Mononuclear cell (primary cell): ENCODE measurements around the gene BMP10. TPM values are rescaled to one million over a fixed set of nuclear protein-coding genes. Genes with fewer than 3 reads are reported as not detected.
"Not testable (repeated sequence)": the region's sequence is repeated elsewhere in the genome, so short reads cannot be mapped to it uniquely, and the experiment has no call there.

Experiments
- H3K27me3 ChIP-seq: 2 replicates; pipeline ENCODE4 v1.6.0; 2011; ENCODE audit warnings: low read length, control low read depth; ENCODE audit not compliant: insufficient read depth
- H3K4me1 ChIP-seq: 2 replicates; pipeline ENCODE4 v1.5.1; 2011; ENCODE audit warnings: mild to moderate bottlenecking, low read length, control low read depth; ENCODE audit not compliant: insufficient read depth
- H3K4me3 ChIP-seq: 2 replicates; pipeline ENCODE4 v1.5.1; 2011; ENCODE audit warnings: mild to moderate bottlenecking, low read length, moderate library complexity
- H3K9me3 ChIP-seq: 2 replicates; pipeline ENCODE4 v1.5.1; 2011; ENCODE audit warnings: low read depth, mild to moderate bottlenecking, control low read depth, low read length
- total RNA-seq: library from RNA; depleted of rRNA; stranded (reverse); fragments of >200 nt; gene quantifications from one replicate; pipeline ENCODE4 v1.2.3, GENCODE V29; 2012

Gene BMP10
- total RNA-seq, 1 donor, result not detected

DNA sequence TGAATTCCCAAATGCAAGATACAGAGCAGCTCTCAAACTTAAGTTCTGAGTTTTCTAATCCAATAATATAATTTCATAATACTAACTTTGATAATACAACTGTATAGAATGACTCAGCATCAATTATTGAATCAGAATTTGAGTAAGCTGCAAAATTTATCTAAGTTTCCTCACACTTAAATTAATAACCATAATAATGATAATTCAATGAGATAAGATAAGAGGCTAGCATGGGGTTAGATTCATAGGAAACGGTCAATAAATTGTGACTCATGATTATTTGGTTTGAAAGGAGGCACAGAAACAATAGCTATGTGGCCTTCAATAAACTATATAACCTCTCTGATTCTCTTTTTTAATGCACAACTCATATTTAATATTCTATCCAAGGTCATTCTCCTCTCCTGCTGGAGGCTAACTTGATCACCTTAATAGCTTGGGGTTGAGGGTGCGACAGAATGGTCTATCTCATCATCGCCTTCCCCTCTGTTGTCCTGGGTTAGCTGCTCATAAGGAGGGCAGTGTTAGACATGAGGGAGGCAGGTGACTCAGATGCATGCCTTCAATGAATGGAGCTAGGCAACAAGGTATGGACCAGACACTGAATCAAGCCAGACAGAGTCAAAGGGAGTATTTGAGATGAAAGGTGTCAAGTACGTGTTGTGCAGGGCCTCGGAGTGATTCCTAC is 36.2 kb upstream of the BMP10 start:
- H3K4me3 ChIP-seq, result no peak overlapping the region
- no peaks in the 10 kb centered on the region for H3K9me3 ChIP-seq
- H3K4me1 ChIP-seq, result peaks cover 33% of the 10 kb centered on the region

DNA sequence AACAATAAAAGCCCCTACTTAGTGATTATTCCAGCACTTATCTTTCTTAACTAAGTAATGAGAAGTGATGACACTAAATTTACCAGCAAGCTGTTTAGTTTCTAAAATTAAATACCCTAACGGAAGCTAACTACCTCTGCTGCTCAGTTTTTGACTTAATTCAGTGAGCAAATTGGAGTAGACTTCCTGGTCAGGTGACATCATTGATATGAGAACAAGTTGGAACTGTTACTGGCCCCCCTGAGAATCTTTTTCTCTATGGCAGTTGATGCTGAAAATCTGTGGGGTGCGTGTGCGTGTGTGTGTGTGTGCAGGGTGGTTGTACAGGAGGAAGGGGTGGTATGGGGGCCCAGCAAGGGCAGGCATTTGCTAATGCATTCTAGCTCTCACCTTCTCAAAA is 35.5 kb upstream of the BMP10 start:
- H3K9me3 ChIP-seq, result no peaks in the 10 kb centered on the region
- no peaks in the 10 kb centered on the region for H3K27me3 ChIP-seq
- no peak overlapping the region for H3K4me3 ChIP-seq
- peaks cover 26% of the 10 kb centered on the region for H3K4me1 ChIP-seq

More for the DNA sequence above, 36.2 kb upstream of the BMP10 start:
- no peaks in the 10 kb centered on the region for H3K27me3 ChIP-seq

DNA sequence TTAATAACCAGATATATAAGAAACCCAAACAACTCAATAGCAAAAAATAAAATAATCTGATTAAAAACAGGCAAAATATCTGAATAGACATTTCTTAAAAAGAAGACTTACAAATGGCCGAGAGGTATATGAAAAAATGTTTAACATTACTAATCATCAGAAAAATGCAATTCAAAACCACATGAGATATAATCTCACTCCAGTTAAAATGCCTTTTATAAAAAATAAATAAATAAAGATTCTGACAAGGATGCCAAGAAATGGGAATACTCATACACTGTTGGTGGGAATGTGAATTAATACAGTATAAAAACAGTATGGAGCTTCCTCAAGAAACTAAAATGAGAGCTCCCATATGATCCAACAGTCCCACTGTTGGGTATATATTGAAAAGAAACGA is 33.9 kb upstream of the BMP10 start:
- H3K4me3 ChIP-seq, result no peak overlapping the region

DNA sequence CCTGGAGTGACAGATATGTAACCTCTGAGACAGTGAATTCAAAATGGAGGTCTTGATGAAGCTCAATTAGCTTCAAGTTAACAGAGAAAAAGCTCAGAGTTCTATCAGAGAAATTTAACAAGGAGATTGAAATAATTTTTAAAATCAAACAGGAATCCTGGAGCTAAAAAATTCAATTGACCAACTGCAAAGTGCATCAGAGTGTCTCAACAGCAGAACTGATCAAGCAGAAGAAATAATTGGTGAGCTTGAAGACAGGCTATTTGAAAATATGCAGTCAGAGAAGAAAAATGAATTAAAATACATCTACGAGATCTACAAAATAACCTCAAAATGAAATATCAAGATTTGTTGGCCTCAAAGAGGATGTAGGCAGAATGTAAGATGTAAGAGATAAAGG is 30.4 kb upstream of the BMP10 start:
- no peak overlapping the region for H3K4me3 ChIP-seq
- no peaks in the 10 kb centered on the region for H3K4me1 ChIP-seq
- no peaks in the 10 kb centered on the region for H3K27me3 ChIP-seq
- no peaks in the 10 kb centered on the region for H3K9me3 ChIP-seq

More for the DNA sequence above, 33.9 kb upstream of the BMP10 start:
- H3K9me3 ChIP-seq, result no peaks in the 10 kb centered on the region
- H3K27me3 ChIP-seq, result no peaks in the 10 kb centered on the region
- H3K4me1 ChIP-seq, result peaks cover 25% of the 10 kb centered on the region

DNA sequence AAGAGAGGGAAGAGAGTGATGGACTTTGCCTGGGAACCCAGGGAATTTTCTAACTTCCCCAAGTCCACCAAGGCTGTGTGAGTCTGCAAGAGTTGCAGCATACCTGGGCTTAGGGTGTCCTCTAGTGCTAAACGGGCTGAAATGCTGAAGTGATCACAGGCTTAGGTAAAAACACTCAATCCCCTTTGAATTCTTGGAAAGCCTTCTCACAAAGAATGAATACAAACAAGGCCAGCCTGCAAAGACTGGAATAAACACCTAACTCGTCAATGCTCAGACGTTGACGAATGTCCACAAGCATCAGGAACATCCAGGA is 30.0 kb upstream of the BMP10 start:
- Histone ChIP-seq H3K9me3 (no peaks in the 10 kb centered on the region), H3K4me1 (no peaks in the 10 kb centered on the region), H3K4me3 (no peak overlapping the region), H3K27me3 (no peaks in the 10 kb centered on the region)

DNA sequence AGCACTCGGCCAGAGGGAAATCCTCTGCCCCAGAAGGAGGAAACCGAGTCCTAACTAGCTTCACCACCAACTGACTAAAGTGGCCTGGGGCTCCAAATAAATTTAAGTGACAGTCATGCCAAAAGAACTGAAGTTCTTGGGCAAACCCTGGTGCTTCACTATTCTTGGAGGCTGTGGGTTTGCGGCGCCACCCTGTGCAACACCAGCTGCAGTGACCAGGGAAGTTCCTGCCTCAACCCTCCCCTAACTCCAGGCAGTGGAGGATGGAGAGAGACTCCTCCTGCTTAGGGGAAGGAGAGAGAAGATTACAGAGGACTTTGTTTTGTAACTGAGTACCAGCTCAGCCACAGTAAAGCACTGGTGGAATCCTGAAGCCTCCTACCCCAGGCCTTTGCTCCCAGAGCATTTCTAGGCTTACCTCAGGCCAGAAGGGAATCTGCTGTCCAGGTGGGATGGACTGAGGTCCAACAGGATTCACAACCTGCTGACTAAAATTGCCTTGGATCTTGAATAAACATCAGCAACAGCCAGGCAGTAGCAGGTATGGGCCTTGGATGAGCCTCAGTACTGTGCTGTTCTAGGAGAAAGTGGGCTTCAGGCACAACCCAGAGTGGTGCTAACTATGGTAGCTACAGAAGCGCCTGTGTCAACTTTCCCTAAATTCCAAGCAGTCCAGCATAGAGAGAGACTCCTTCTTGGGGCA is 29.4 kb upstream of the BMP10 start:
- Histone ChIP-seq H3K27me3 (no peaks in the 10 kb centered on the region), H3K4me3 (no peak overlapping the region), H3K4me1 (no peaks in the 10 kb centered on the region)

DNA sequence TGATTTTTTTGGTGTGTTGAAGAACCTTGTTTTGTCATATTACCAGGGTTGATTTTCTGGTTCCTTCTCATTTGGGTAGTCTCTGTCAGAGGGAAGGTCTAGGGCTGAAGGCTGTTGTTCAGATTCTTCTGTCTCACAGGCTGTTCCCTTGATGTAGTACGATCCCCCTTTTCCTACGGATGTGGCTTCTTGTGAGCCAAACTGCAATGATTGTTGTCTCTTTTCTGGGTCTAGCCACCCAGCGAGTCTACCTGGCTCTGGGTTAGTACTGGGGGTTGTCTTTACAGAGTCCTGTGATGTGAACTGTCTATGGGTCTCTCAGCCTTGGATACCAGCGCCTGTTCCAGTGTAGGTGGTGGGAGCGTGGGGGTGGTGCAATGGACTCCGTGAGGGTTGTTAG is 24.8 kb upstream of the BMP10 start:
- not testable (repeated sequence) for H3K9me3 ChIP-seq, H3K4me1 ChIP-seq, H3K27me3 ChIP-seq, H3K4me3 ChIP-seq

More for the DNA sequence above, 29.4 kb upstream of the BMP10 start:
- H3K9me3 ChIP-seq, result no peaks in the 10 kb centered on the region

DNA sequence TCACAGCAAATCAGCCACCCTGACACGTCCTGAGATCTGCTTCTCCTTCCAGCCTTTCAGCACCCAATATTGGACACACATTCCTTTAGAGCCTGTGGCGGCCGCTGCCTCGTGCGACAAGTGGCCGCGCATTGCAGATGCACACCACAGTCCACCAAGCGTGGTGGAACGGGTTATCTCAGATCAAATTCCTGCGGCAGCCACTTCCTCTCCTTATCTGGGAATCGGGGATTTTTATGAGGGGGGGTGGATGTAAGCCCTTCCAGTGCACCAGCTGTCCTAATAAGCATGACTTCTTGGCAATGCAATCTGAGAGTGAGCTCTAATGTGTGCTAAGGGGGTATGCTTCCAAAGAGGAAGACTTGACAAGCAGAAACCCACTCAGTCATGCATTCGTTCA is 18.3 kb upstream of the BMP10 start:
- no peaks in the 10 kb centered on the region for H3K27me3 ChIP-seq
- no peaks in the 10 kb centered on the region for H3K9me3 ChIP-seq
- no peaks in the 10 kb centered on the region for H3K4me1 ChIP-seq
- no peak overlapping the region for H3K4me3 ChIP-seq

DNA sequence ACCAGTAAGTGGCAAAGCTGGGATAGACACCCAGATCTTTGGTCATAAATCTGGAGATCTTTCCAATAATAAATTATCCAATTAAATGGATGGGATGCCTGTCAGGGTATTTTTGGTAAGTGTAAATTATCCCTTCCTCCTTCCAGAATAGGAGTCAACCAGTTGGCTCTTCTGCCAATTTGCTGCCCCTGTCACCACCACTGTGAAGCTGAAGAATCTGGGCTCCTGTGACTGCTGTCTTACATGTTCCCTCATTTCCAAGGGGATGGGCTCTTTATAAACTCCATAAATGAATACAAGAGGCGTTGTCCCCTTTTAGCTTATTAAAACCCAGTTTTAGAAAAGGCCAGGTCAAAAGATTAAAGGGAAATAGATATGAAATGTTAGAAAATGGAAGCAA is 17.8 kb upstream of the BMP10 start:
- no peaks in the 10 kb centered on the region for H3K9me3 ChIP-seq
- no peaks in the 10 kb centered on the region for H3K27me3 ChIP-seq
- no peak overlapping the region for H3K4me3 ChIP-seq
- H3K4me1 ChIP-seq, result no peaks in the 10 kb centered on the region

DNA sequence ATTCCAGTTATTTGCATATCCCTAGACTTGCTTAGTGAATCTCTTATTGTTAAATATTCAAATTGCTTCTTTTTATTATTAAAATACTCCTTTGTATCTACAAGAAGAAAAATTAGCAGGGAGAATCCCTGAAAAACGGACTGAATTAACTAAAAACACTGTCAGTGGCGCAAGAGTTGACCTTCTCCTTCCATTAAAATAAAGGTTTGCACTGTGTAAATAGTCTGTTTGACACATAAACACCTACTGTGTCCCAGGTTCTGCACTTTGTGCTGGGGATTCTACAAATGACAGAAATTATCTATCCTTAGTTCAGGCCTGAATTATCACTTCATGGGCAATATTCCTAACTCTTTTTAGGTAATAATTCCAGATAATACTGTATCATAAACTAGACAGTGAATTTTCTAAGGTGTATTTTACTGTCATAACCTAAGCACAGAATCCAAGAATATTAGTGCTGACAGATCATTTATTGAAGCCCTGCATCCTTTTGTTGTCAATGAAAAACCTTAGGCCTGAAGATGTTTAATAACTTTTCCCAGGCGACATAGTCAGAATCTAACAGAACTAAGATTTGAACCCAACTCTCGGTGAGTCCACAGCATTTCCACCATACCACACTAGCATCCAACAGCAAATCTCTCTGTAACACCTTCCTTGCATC is 17.0 kb upstream of the BMP10 start:
- no peaks in the 10 kb centered on the region for H3K27me3 ChIP-seq
- no peaks in the 10 kb centered on the region for H3K4me1 ChIP-seq
- no peak overlapping the region for H3K4me3 ChIP-seq
- no peaks in the 10 kb centered on the region for H3K9me3 ChIP-seq

DNA sequence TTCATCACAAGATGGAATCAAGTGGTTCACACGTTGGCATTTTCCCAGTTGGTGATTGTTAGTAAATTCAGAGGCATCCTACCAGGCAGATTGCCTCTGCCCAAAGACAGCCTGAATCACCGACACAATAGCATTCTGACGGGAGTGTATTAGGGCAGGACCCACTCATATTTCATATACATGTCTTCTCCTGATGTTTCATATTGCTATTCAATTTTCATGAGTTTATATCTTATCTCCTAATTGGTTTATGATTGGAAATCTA is 14.5 kb upstream of the BMP10 start:
- Histone ChIP-seq H3K4me3 (no peak overlapping the region), H3K4me1 (no peaks in the 10 kb centered on the region), H3K27me3 (no peaks in the 10 kb centered on the region), H3K9me3 (no peaks in the 10 kb centered on the region)

DNA sequence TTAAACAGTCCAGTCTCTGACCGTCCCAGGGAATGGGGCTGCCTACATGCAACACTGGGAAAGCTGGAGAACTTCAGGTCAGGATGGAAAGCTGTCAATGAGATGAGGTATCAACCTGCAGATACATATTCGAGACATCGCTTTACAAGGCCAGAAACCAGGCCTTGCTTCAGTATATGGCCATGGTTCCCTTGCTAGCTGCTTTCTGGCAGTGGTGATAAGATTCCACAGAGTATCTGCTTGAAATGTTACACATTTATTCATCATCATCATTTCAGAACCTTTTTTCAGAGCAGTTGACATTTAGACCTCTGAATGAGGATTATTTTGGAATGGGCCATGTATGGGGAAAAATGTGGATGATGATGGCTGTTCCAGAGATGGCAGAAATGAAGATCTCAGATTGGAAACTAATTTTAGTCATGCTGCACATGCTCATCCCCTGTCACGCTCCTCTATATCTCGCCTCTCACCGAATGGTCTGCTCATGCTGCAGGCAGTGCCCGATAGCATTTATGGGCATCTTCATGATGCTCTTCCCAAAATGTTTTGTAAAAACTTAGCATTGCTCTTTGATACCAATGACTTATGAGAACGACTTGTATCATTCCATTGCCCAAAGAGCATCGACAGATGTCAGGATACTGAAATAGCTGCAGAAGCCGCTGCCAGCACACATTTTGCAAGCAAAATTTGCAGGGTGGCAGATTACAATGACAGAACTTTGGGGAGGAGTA is 14.0 kb upstream of the BMP10 start:
- H3K4me1 ChIP-seq, result no peaks in the 10 kb centered on the region
- no peaks in the 10 kb centered on the region for H3K9me3 ChIP-seq
- no peaks in the 10 kb centered on the region for H3K27me3 ChIP-seq
- no peak overlapping the region for H3K4me3 ChIP-seq

DNA sequence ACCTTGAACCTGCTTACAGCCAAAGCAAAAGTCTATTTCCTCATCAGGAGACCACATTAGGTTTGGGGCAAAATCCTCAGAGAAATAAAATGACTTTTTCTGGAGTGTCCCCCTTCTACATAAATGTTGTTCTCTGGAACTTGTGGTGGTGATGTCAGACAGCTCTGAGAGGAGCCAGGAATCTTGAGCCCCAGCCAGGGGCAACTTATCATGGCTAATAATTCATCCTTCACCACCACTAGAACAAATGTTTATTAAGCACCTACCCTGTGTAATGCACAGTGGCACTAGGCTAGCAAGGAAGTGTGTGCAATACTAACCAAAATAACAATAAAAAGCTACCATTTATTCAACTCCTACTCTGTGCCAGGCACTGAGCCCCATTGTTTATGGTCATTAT is 9.0 kb upstream of the BMP10 start:
- Histone ChIP-seq H3K27me3 (no peaks in the 10 kb centered on the region), H3K4me3 (no peak overlapping the region), H3K4me1 (no peaks in the 10 kb centered on the region)

DNA sequence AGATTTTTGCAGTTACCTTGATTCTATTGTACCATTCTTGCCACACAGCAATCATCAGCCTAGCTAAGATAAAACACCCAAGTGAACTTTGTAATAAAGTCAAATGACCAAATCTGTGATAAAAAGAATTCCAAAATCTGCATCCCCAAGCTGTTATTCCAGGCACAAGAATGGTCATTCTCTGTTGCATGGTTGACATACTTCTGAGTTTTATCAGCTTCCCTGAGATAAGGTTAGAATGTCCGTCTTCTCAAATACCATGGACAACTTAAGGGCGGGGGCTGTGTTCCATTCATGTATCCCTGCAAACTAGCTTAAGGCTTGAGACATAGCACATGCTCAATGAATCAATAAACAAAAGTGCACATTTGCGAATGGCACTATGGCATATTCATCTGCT is 8.1 kb upstream of the BMP10 start:
- Histone ChIP-seq H3K4me3 (no peak overlapping the region), H3K9me3 (no peaks in the 10 kb centered on the region), H3K27me3 (no peaks in the 10 kb centered on the region), H3K4me1 (no peaks in the 10 kb centered on the region)

More for the DNA sequence above, 9.0 kb upstream of the BMP10 start:
- no peaks in the 10 kb centered on the region for H3K9me3 ChIP-seq

DNA sequence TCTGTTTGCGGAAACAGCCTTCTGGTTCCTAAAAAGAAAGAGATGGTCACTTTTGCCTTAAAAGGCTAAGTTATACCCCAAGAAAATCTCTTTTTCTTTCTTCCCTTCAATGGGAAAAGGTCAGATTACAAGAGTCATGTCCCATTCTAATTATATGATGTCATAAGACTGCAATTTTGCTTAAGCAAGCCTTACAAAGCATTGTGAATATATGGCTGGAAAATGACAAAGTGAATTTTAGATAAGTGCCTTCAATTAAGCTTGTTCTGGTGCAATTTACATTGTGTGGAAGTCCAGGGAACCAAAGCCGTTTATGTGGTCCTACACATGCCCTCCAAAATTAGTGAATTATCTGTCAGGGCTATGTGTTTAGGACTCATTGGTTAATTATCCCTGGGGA is 7.6 kb upstream of the BMP10 start:
- Histone ChIP-seq H3K4me1 (no peaks in the 10 kb centered on the region), H3K27me3 (no peaks in the 10 kb centered on the region), H3K9me3 (no peaks in the 10 kb centered on the region), H3K4me3 (no peak overlapping the region)
